GM23338 (cell line): ENCODE measurements around the gene BCDIN3D. TPM values are rescaled to one million over a fixed set of nuclear protein-coding genes. Genes with fewer than 3 reads are reported as not detected.
"Not testable (repeated sequence)": the region's sequence is repeated elsewhere in the genome, so short reads cannot be mapped to it uniquely, and the experiment has no call there.

Source experiments
- ATAC-seq: fragments of 200-7000 bp; cut with Tn5 transposase; 3 replicates; pipeline ENCODE4 v1.9.1; 2020
- DNase-seq: peaks from one replicate; pipeline ENCODE4 v3.0.0-alpha.2; 2015; ENCODE audit warnings: low spot score
- H2AFZ ChIP-seq: fragments of 200-600 bp; sonication (generic); 2 replicates; pipeline ENCODE4 v1.8.0; 2016; ENCODE audit warnings: antibody characterized with exemption, mild to moderate bottlenecking, moderate library complexity
- H3F3A ChIP-seq: fragments of 200-600 bp; sonication (generic); replicated peaks from 2 replicates; pipeline ENCODE4 v1.8.0; 2017; ENCODE audit warnings: antibody characterized with exemption, mixed run types, low read depth
- H3K27ac ChIP-seq: fragments of 200-600 bp; sonication (generic); 2 replicates; pipeline ENCODE4 v1.6.1; 2016; ENCODE audit warnings: low read depth
- H3K27me3 ChIP-seq: fragments of 200-600 bp; sonication (generic); 2 replicates; pipeline ENCODE4 v1.8.0; 2016; ENCODE audit warnings: mild to moderate bottlenecking, mixed run types, moderate library complexity; ENCODE audit not compliant: insufficient read depth
- H3K36me3 ChIP-seq: fragments of 200-600 bp; sonication (generic); 2 replicates; pipeline ENCODE4 v1.8.0; 2016; ENCODE audit warnings: mild to moderate bottlenecking; ENCODE audit not compliant: insufficient read depth
- H3K4me1 ChIP-seq: fragments of 200-600 bp; sonication (generic); 2 replicates; pipeline ENCODE4 v1.8.0; 2016; ENCODE audit warnings: mild to moderate bottlenecking, moderate library complexity; ENCODE audit not compliant: insufficient read depth
- H3K4me2 ChIP-seq: fragments of 200-600 bp; sonication (generic); 2 replicates; pipeline ENCODE4 v1.7.1; 2017; ENCODE audit warnings: mixed run types
- H3K4me3 ChIP-seq: fragments of 200-600 bp; sonication (generic); 2 replicates; pipeline ENCODE4 v1.6.1; 2016; ENCODE audit warnings: mixed run types
- H3K79me2 ChIP-seq: fragments of 200-600 bp; sonication (generic); replicated peaks from 2 replicates; pipeline ENCODE4 v1.8.0; 2017; ENCODE audit warnings: mild to moderate bottlenecking; ENCODE audit not compliant: insufficient read depth
- H3K9me2 ChIP-seq: fragments of 200-600 bp; sonication (generic); 2 replicates; pipeline ENCODE4 v1.8.0; 2017; ENCODE audit not compliant: insufficient read depth
- H4K20me1 ChIP-seq: fragments of 200-600 bp; sonication (generic); replicated peaks from 2 replicates; pipeline ENCODE4 v1.8.0; 2017; ENCODE audit warnings: mild to moderate bottlenecking; ENCODE audit not compliant: insufficient read depth
- H3K27ac Mint-ChIP-seq: 2 replicates; pipeline ENCODE4 v1.8.0; 2020; ENCODE audit warnings: inconsistent platforms, mild to moderate bottlenecking, moderate library complexity, mixed read lengths
- H3K27me3 Mint-ChIP-seq: 3 replicates; pipeline ENCODE4 v1.8.0; 2022; ENCODE audit warnings: low read depth, mild to moderate bottlenecking, moderate library complexity, mixed read lengths, inconsistent platforms; ENCODE audit not compliant: insufficient read depth, poor library complexity
- H3K36me3 Mint-ChIP-seq: 3 replicates; pipeline ENCODE4 v1.8.0; 2021; ENCODE audit warnings: low read depth, mild to moderate bottlenecking, inconsistent platforms, moderate library complexity, mixed read lengths
- H3K4me1 Mint-ChIP-seq: 3 replicates; pipeline ENCODE4 v1.8.0; 2020; ENCODE audit warnings: mild to moderate bottlenecking, inconsistent platforms, mixed read lengths
- H3K4me3 Mint-ChIP-seq: 3 replicates; pipeline ENCODE4 v1.8.0; 2021; ENCODE audit warnings: moderate library complexity, mild to moderate bottlenecking, inconsistent platforms, mixed read lengths
- H3K9me3 Mint-ChIP-seq: 3 replicates; pipeline ENCODE4 v1.8.0; 2020; ENCODE audit warnings: moderate library complexity, mild to moderate bottlenecking, inconsistent platforms, mixed read lengths
- CREB1 ChIP-seq: fragments of 250-450 bp; sonication (Bioruptor Pico); IDR thresholded peaks from 2 replicates; pipeline ENCODE4 v1.5.0; 2020; ENCODE audit warnings: low read depth, mild to moderate bottlenecking, moderate library complexity
- JUNB ChIP-seq: IDR thresholded peaks from one replicate; pipeline ENCODE4 v1.6.1; 2016; ENCODE audit warnings: antibody characterized with exemption; ENCODE audit not compliant: unreplicated experiment
- NANOG ChIP-seq: IDR thresholded peaks from 2 replicates; pipeline ENCODE4 v1.6.1; 2016; ENCODE audit warnings: antibody characterized with exemption, borderline replicate concordance
- POLR2AphosphoS5 ChIP-seq: IDR thresholded peaks from 2 replicates; pipeline ENCODE4 v1.6.1; 2016; ENCODE audit warnings: antibody characterized with exemption, low read depth
- STAT1 ChIP-seq: IDR thresholded peaks from one replicate; pipeline ENCODE4 v1.6.1; 2016; ENCODE audit warnings: antibody characterized with exemption; ENCODE audit not compliant: unreplicated experiment
- ZNF114 ChIP-seq: fragments of 250-450 bp; sonication (Bioruptor Pico); IDR thresholded peaks from 2 replicates; pipeline ENCODE4 v1.5.0; 2020; ENCODE audit warnings: mild to moderate bottlenecking, moderate library complexity
- ZNF331 ChIP-seq: fragments of 250-450 bp; sonication (Bioruptor Pico); IDR thresholded peaks from 2 replicates; pipeline ENCODE4 v1.5.0; 2020; ENCODE audit warnings: low read depth, mild to moderate bottlenecking, moderate library complexity
- polyA plus RNA-seq: library from polyadenylated mRNA; unstranded; fragments of >200 nt; fragmentation: Nextera tagmentation; extraction: Ambion mirVana; gene quantifications from 2 replicates; pipeline ENCODE4 v1.2.1, GENCODE V29; 2016
- total RNA-seq: library from RNA; depleted of rRNA; stranded (reverse); fragments of >200 nt; shearing (Covaris generic); gene quantifications from 2 replicates; pipeline ENCODE4 v1.2.3, GENCODE V29; 2014
- TF ChIP-seq, protein P1 (sequence below): IDR thresholded peaks from one replicate; pipeline ENCODE4 v1.6.1; 2018; ENCODE audit warnings: antibody characterized with exemption; ENCODE audit not compliant: unreplicated experiment

The BCDIN3D gene
- total and polyA plus RNA-seq, 2 experiments from 2014 or later: 1.4 to 1.8 TPM

DNA sequence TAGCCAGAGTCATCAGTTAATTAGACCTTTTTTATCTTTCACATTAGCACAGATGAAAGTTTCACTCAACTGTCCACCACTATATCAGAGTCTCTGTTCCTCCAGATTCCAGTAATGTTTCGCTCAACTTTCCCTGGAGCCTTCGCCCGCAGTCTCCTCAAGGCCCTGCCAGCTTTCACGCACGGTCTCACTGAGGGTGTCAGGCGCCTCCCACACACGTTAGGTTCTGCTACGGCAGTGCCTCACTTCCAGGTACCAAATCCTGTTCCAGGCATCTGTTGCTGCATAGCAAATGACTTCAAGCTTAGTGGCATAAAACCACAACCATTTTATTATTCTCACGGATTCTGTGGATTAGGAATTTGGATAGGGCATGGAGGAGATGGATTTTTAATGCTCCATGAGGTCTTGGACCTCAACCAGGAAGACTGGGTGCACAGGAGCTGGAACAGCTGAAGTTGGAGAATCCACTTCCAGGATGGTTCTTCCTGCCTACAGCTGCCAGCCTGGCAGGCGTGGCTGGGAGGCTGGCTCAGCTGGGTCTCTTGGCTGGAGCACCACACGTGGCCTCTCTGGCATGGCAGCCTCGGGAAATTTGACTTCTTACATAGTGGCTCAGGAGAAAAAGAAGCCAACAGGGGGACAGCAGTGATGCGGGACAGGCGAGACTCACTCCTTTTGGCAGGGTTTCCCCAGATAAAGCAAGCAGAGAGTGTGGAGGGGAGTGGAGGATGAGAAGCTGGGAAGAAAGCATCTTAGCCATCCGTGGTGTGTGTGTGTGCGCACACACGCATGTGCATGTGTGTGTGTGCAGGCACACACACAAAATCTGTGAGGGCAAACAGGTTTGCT lies 21.3 kb upstream of the BCDIN3D start:
- no peak overlapping the region for H3K4me2 ChIP-seq
- H3F3A ChIP-seq: no peaks in the 10 kb centered on the region
- H3K4me3 ChIP-seq: no peak overlapping the region
- peaks cover 14% of the 10 kb centered on the region for H3K9me3 Mint-ChIP-seq
- DNase-seq (no peak), ATAC-seq (no peak)
- H3K27me3 Mint-ChIP-seq: peaks cover 12% of the 10 kb centered on the region
- H3K36me3 Mint-ChIP-seq: peaks cover 7% of the 10 kb centered on the region
- no peak overlapping the region for H2AFZ ChIP-seq
- no peaks in the 10 kb centered on the region for H3K79me2 ChIP-seq
- TF ChIP-seq ZNF331 (no peak), STAT1 (no peak), ZNF114 (CRISPR knock-in tag) (no peak), NANOG (no peak), POLR2AphosphoS5 (no peak), JUNB (no peak), CREB1 (CRISPR knock-in tag) (no peak)
- TF ChIP-seq, protein P1, sequence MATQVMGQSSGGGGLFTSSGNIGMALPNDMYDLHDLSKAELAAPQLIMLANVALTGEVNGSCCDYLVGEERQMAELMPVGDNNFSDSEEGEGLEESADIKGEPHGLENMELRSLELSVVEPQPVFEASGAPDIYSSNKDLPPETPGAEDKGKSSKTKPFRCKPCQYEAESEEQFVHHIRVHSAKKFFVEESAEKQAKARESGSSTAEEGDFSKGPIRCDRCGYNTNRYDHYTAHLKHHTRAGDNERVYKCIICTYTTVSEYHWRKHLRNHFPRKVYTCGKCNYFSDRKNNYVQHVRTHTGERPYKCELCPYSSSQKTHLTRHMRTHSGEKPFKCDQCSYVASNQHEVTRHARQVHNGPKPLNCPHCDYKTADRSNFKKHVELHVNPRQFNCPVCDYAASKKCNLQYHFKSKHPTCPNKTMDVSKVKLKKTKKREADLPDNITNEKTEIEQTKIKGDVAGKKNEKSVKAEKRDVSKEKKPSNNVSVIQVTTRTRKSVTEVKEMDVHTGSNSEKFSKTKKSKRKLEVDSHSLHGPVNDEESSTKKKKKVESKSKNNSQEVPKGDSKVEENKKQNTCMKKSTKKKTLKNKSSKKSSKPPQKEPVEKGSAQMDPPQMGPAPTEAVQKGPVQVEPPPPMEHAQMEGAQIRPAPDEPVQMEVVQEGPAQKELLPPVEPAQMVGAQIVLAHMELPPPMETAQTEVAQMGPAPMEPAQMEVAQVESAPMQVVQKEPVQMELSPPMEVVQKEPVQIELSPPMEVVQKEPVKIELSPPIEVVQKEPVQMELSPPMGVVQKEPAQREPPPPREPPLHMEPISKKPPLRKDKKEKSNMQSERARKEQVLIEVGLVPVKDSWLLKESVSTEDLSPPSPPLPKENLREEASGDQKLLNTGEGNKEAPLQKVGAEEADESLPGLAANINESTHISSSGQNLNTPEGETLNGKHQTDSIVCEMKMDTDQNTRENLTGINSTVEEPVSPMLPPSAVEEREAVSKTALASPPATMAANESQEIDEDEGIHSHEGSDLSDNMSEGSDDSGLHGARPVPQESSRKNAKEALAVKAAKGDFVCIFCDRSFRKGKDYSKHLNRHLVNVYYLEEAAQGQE: no peak
- no peaks in the 10 kb centered on the region for H4K20me1 ChIP-seq
- no peaks in the 10 kb centered on the region for H3K27me3 ChIP-seq
- no peaks in the 10 kb centered on the region for H3K9me2 ChIP-seq
- no peak overlapping the region for H3K4me3 Mint-ChIP-seq
- no peaks in the 10 kb centered on the region; the same call in 1 of the 2 replicates for H3K4me1 ChIP-seq
- no peak overlapping the region for H3K27ac ChIP-seq
- no peaks in the 10 kb centered on the region for H3K36me3 ChIP-seq
- H3K4me1 Mint-ChIP-seq: peaks cover 7% of the 10 kb centered on the region
- no peak overlapping the region for H3K27ac Mint-ChIP-seq

DNA sequence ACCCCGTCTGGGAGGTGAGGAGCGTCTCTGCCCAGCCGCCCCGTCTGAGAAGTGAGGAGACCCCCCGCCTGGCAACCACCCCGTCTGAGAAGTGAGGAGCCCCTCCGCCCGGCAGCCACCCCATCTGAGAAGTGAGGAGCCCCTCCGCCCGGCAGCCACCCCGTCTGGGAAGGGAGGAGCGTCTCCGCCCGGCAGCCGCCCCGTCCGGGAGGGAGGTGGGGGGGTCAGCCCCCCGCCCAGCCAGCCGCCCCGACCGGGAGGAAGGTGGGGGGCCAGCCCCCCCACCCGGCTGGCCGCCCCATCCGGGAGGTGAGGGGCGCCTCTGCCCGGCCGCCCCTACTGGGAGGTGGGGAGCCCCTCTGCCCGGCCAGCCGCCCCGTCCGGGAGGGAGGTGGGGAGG lies 18.0 kb upstream of the BCDIN3D start:
- H3K36me3 Mint-ChIP-seq, H3K4me3 ChIP-seq, H3K27me3 ChIP-seq, H4K20me1 ChIP-seq, H3K4me2 ChIP-seq, ATAC-seq, H3K4me1 Mint-ChIP-seq, H3F3A ChIP-seq, H2AFZ ChIP-seq, H3K4me1 ChIP-seq, H3K27ac Mint-ChIP-seq, H3K9me2 ChIP-seq, H3K79me2 ChIP-seq, H3K27ac ChIP-seq, H3K36me3 ChIP-seq, H3K27me3 Mint-ChIP-seq, DNase-seq, H3K4me3 Mint-ChIP-seq: not testable (repeated sequence)
- peaks cover 21% of the 10 kb centered on the region for H3K9me3 Mint-ChIP-seq

DNA sequence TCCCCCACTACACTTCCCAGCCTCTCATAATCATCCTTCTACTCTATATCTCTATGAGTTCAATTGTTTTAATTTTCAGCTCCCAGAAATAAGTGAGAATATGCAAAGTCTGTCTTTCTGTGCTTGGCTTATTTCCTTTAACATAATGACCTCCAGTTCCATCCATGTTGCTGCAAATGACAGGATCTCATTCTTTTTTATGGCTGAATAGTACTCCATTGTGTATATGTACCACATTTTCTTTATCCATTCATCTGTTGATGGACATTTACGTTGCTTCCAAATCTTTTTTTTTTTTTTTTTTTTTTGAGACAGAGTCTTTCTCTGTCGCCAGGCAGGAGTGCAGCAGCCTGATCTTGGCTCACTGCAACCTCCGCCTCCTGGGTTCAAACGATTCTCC lies 13.0 kb upstream of the BCDIN3D start:
- H3K4me1 ChIP-seq, DNase-seq, H3K27ac Mint-ChIP-seq, H4K20me1 ChIP-seq, H2AFZ ChIP-seq, H3F3A ChIP-seq, H3K27me3 ChIP-seq, H3K9me2 ChIP-seq, H3K27ac ChIP-seq, H3K36me3 Mint-ChIP-seq, H3K4me2 ChIP-seq, H3K4me3 ChIP-seq, H3K79me2 ChIP-seq, H3K36me3 ChIP-seq, H3K27me3 Mint-ChIP-seq, H3K4me3 Mint-ChIP-seq, H3K4me1 Mint-ChIP-seq, ATAC-seq: not testable (repeated sequence)
- H3K9me3 Mint-ChIP-seq: peaks cover 21% of the 10 kb centered on the region
